CD4-positive, alpha-beta T cell (primary cell): ENCODE measurements around the gene KCTD7. TPM values are rescaled to one million over a fixed set of nuclear protein-coding genes. Genes with fewer than 3 reads are reported as not detected.
A peak's percentile ranks its signal among the peaks of the same experiment; 100 is the strongest.

Experiments
- ATAC-seq: fragments of 200-7000 bp; cut with Tn5 transposase; one replicate; pipeline ENCODE4 v1.10.0; 2022; ENCODE audit warnings: mild to moderate bottlenecking; ENCODE audit not compliant: poor library complexity
- CTCF ChIA-PET: fragments of 350-600 bp; sonication (Branson Sonifier 250); formaldehyde crosslinking; loops from one replicate; lab custom pipeline; 2021; ENCODE audit warnings: antibody characterized with exemption, inconsistent platforms; lab: Charles Lee
- POLR2A ChIA-PET: fragments of 350-600 bp; sonication (Branson Sonifier 250); formaldehyde crosslinking; loops from one replicate; lab custom pipeline; 2021; ENCODE audit warnings: antibody characterized with exemption, inconsistent platforms; lab: Charles Lee
- DNase-seq, 14 experiments: peaks; one replicate each; pipeline ENCODE4 v3.0.0-alpha.2; 2013 to 2020; ENCODE audit warnings: mixed read lengths in 2 of 14
- H3K27ac ChIP-seq, 2 donors: one replicate each; pipeline versions ENCODE4 v1.5.1 to v1.7.0; 2013; ENCODE audit warnings: low read length in 2 of 2, low read depth in 1 of 2, mild to moderate bottlenecking in 1 of 2
- H3K27me3 ChIP-seq, 2 experiments: 1 replicate in 1 of 2; 2 replicates in 1 of 2; pipeline versions ENCODE4 v1.6.1 to v1.7.0; 2013; ENCODE audit warnings: low read length in 2 of 2, control low read depth in 1 of 2, mild to moderate bottlenecking in 1 of 2, moderate library complexity in 1 of 2; ENCODE audit not compliant: insufficient read depth in 2 of 2, control insufficient read depth in 1 of 2
- H3K36me3 ChIP-seq: one replicate; pipeline ENCODE4 v1.6.1; 2013; ENCODE audit warnings: low read length, control low read depth; ENCODE audit not compliant: insufficient read depth
- H3K4me1 ChIP-seq: one replicate; pipeline ENCODE4 v1.6.1; 2013; ENCODE audit warnings: low read length, control low read depth; ENCODE audit not compliant: insufficient read depth
- H3K4me3 ChIP-seq: one replicate; pipeline ENCODE4 v1.5.1; 2013; ENCODE audit warnings: mild to moderate bottlenecking, low read length, moderate library complexity
- H3K9me3 ChIP-seq, 2 experiments: 1 replicate in 1 of 2; 2 replicates in 1 of 2; pipeline versions ENCODE4 v1.6.1 to v1.7.0; 2013; ENCODE audit warnings: low read length in 2 of 2, mild to moderate bottlenecking in 2 of 2, control low read depth in 1 of 2, moderate library complexity in 1 of 2; ENCODE audit not compliant: control insufficient read depth in 1 of 2, insufficient read depth in 1 of 2
- H3K27ac Mint-ChIP-seq: one replicate; pipeline ENCODE4 v1.8.0; 2020; ENCODE audit warnings: mixed read lengths
- H3K27me3 Mint-ChIP-seq: one replicate; pipeline ENCODE4 v1.8.0; 2021; ENCODE audit warnings: mixed read lengths
- H3K36me3 Mint-ChIP-seq: one replicate; pipeline ENCODE4 v1.8.0; 2021; ENCODE audit warnings: low read depth, mixed read lengths
- H3K4me1 Mint-ChIP-seq: one replicate; pipeline ENCODE4 v1.8.0; 2021; ENCODE audit warnings: low read depth, mixed read lengths
- H3K4me3 Mint-ChIP-seq: one replicate; pipeline ENCODE4 v1.8.0; 2020; ENCODE audit warnings: mild to moderate bottlenecking, mixed read lengths
- H3K9me3 Mint-ChIP-seq: one replicate; pipeline ENCODE4 v1.8.0; 2020; ENCODE audit warnings: mixed read lengths
- intact Hi-C, 2 experiments: fragments of 100-400 bp; cut with DNase I in 1 of 2; cut with micrococcal nuclease in 1 of 2; formaldehyde crosslinking; loops; one replicate each; pipeline versions ENCODE4 v1.15.1 to v1.9.0; 2023 to 2025; cut with DNase I, micrococcal nuclease
- total RNA-seq, 174 experiments: library from RNA in 2 of 174; stranded (reverse) in 2 of 174; gene quantifications; one replicate each; pipeline ENCODE4 v1.2.3 and lab custom pipeline; 2021 to 2026
- TF ChIP-seq, protein P1 (sequence below): fragments of 200-600 bp; IDR thresholded peaks from one replicate; pipeline ENCODE4 v1.8.0; 2022; ENCODE audit warnings: antibody characterized with exemption, mild to moderate bottlenecking

Gene KCTD7
- total RNA-seq, 2 experiments from 2014 or later, result 15.2 TPM

- H3K27me3 ChIP-seq, result no peaks in the 10 kb centered on the region
- Mint-ChIP-seq H3K36me3 (peaks cover 27% of the 10 kb centered on the region), H3K9me3 (no peaks in the 10 kb centered on the region), H3K4me3 (peak overlapping the region; percentile 74), H3K27me3 (no peaks in the 10 kb centered on the region), H3K27ac (peak overlapping the region; percentile 91), H3K4me1 (peaks cover 50% of the 10 kb centered on the region)
- ChIA-PET CTCF (no interaction called here), POLR2A (interaction anchor here (0.5 to 4.6 kb wide), 13 partner anchors 8 to 366 kb away, joined by 3 to 35 read pairs (median 6); partner anchors contain the start of genes RABGEF1 and SBDS)
- TF ChIP-seq, protein P1, sequence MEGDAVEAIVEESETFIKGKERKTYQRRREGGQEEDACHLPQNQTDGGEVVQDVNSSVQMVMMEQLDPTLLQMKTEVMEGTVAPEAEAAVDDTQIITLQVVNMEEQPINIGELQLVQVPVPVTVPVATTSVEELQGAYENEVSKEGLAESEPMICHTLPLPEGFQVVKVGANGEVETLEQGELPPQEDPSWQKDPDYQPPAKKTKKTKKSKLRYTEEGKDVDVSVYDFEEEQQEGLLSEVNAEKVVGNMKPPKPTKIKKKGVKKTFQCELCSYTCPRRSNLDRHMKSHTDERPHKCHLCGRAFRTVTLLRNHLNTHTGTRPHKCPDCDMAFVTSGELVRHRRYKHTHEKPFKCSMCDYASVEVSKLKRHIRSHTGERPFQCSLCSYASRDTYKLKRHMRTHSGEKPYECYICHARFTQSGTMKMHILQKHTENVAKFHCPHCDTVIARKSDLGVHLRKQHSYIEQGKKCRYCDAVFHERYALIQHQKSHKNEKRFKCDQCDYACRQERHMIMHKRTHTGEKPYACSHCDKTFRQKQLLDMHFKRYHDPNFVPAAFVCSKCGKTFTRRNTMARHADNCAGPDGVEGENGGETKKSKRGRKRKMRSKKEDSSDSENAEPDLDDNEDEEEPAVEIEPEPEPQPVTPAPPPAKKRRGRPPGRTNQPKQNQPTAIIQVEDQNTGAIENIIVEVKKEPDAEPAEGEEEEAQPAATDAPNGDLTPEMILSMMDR, result no peak
- H3K4me1 ChIP-seq, result peaks cover 61% of the 10 kb centered on the region
- ATAC-seq (peak; percentile 9), DNase-seq (peak in 5 of 14 experiments; percentile 2 to 28 (median 15))
- intact Hi-C loops, result loop anchor here (5.0 to 10.0 kb wide), 2 partner anchors 55 to 288 kb away; no protein-coding TSS in a partner anchor
- H3K9me3 ChIP-seq, result no peaks in the 10 kb centered on the region
- H3K4me3 ChIP-seq, result peak overlapping the region; percentile 62
- peaks cover 4% of the 10 kb centered on the region for H3K36me3 ChIP-seq
- peak overlapping the region; percentile 61 to 62 for H3K27ac ChIP-seq
Observed at GRCh38 chr7:66629222-66630062, 761 bp downstream of the KCTD7 start.

GRCh38 chr7:66630531-66630930 lies 1.9 kb downstream of the KCTD7 start:
- Histone ChIP-seq H3K27me3 (no peaks in the 10 kb centered on the region), H3K4me1 (peaks cover 63% of the 10 kb centered on the region), H3K27ac (peak overlapping the region in 1 of 2 donors; percentile 41), H3K36me3 (peaks cover 12% of the 10 kb centered on the region), H3K9me3 (no peaks in the 10 kb centered on the region), H3K4me3 (peak overlapping the region; percentile 62)
- H3K36me3 Mint-ChIP-seq, result peaks cover 29% of the 10 kb centered on the region
- H3K4me3 Mint-ChIP-seq, result peak overlapping the region; percentile 74
- H3K27me3 Mint-ChIP-seq, result no peaks in the 10 kb centered on the region
- peak overlapping the region; percentile 91 for H3K27ac Mint-ChIP-seq
- H3K9me3 Mint-ChIP-seq, result no peaks in the 10 kb centered on the region
- POLR2A ChIA-PET, result interaction anchor here (0.6 to 4.6 kb wide), 4 partner anchors 24 to 707 kb away, joined by 3 to 32 read pairs (median 5); partner anchors contain the start of gene RABGEF1
- DNase-seq (peak in 1 of 14 experiments; percentile 26), ATAC-seq (no peak)
- CTCF ChIA-PET, result interaction anchor here (1.0 kb wide), 1 partner anchor 51 kb away, joined by 3 read pairs; no protein-coding TSS in a partner anchor
- H3K4me1 Mint-ChIP-seq, result peaks cover 50% of the 10 kb centered on the region
- TF ChIP-seq, protein P1, result no peak
- intact Hi-C loops, result no loop called here

DNA sequence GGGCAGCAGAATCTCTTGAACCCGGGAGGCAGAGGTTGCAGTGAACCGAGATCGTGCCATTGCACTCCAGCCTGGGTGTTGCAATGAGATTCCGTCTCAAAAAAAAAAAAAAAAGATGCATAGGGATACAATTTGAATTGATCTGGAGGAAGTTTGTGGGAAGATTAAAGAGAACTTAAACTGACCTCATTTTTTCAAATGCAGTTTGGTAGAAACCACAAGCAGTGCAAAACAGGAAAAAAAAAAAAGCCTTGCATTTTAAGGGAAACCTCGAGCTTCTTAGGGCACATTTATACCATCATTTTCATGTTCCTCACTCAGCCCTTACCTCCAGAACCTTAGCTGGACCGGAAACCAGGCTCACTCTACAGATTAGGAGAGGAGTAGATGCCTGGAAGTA lies 2.8 kb downstream of the KCTD7 start:
- H3K4me1 ChIP-seq, result peaks cover 63% of the 10 kb centered on the region
- H3K36me3 ChIP-seq, result peaks cover 12% of the 10 kb centered on the region
- Mint-ChIP-seq H3K27ac (peak overlapping the region; percentile 91), H3K9me3 (no peaks in the 10 kb centered on the region), H3K4me1 (peaks cover 50% of the 10 kb centered on the region), H3K27me3 (no peaks in the 10 kb centered on the region), H3K4me3 (peak overlapping the region; percentile 74), H3K36me3 (peaks cover 36% of the 10 kb centered on the region)
- H3K4me3 ChIP-seq, result peak overlapping the region; percentile 37
- H3K27ac ChIP-seq, result peak overlapping the region in 1 of 2 donors; percentile 41
- no peaks in the 10 kb centered on the region for H3K9me3 ChIP-seq
- ChIA-PET CTCF (interaction anchor here (0.7 kb wide), 1 partner anchor 24 kb away, joined by 3 read pairs; no protein-coding TSS in a partner anchor), POLR2A (interaction anchor here (0.6 to 4.6 kb wide), 13 partner anchors 10 to 727 kb away, joined by 3 to 32 read pairs (median 4); partner anchors contain the start of gene RABGEF1)
- no peaks in the 10 kb centered on the region for H3K27me3 ChIP-seq
- intact Hi-C loops, result loop anchor here in 1 of 2 experiments (1.0 kb wide), 1 partner anchor 22 kb away; no protein-coding TSS in a partner anchor
- TF ChIP-seq, protein P1, result no peak
- DNase-seq (peak in 4 of 14 experiments; percentile 14 to 66 (median 62)), ATAC-seq (no peak)
